PC-9 (cell line): ENCODE data around the gene LRMDA. TPM values are rescaled to one million over a fixed set of nuclear protein-coding genes. Genes with fewer than 3 reads are reported as not detected.

Source experiments
- BruUV-seq: library from RNA; stranded (reverse); fragments of 400-500 nt; replicated peaks from 2 replicates; lab custom pipeline; 2021; lab: Mats Ljungman, UMichigan
- CTCF ChIA-PET: fragments of 300-600 bp; sonication (Branson Sonifier 250); formaldehyde crosslinking; loops from one replicate; lab custom pipeline; 2022; ENCODE audit warnings: antibody characterized with exemption; lab: Charles Lee
- POLR2A ChIA-PET: fragments of 300-600 bp; sonication (Branson Sonifier 250); formaldehyde crosslinking; loops from one replicate; lab custom pipeline; 2022; ENCODE audit warnings: antibody characterized with exemption; ENCODE audit not compliant: unreplicated experiment; lab: Charles Lee
- DNase-seq, 2 experiments: peaks; one replicate each; pipeline versions ENCODE4 v3.0.0 to v3.0.0-alpha.2; 2015 to 2022; ENCODE audit warnings: mixed read lengths in 1 of 2
- H2AFZ ChIP-seq: fragments of 200-600 bp; sonication (generic); 2 replicates; pipeline ENCODE4 v1.8.1; 2017; ENCODE audit warnings: antibody characterized with exemption
- H3F3A ChIP-seq: fragments of 200-600 bp; sonication (generic); 2 replicates; pipeline ENCODE4 v1.8.1; 2017; ENCODE audit warnings: antibody characterized with exemption, mild to moderate bottlenecking, low read depth; ENCODE audit not compliant: insufficient read depth
- H3K27ac ChIP-seq: fragments of 200-600 bp; sonication (generic); 2 replicates; pipeline ENCODE4 v1.6.1; 2016; ENCODE audit warnings: mixed run types
- H3K27me3 ChIP-seq: fragments of 200-600 bp; sonication (generic); 2 replicates; pipeline ENCODE4 v1.6.1; 2016; ENCODE audit warnings: low read depth, mixed run types; ENCODE audit not compliant: insufficient read depth
- H3K36me3 ChIP-seq: fragments of 200-600 bp; sonication (generic); 2 replicates; pipeline ENCODE4 v1.6.1; 2016; ENCODE audit warnings: low read depth, mixed run types
- H3K4me1 ChIP-seq: fragments of 200-600 bp; sonication (generic); replicated peaks from 2 replicates; pipeline ENCODE4 v1.6.1; 2016; ENCODE audit warnings: mixed run types; ENCODE audit not compliant: insufficient read depth
- H3K4me2 ChIP-seq: fragments of 200-600 bp; sonication (generic); 2 replicates; pipeline ENCODE4 v1.6.1; 2017; ENCODE audit warnings: mixed run types
- H3K4me3 ChIP-seq: fragments of 200-600 bp; sonication (generic); 2 replicates; pipeline ENCODE4 v1.6.1; 2016; ENCODE audit warnings: mixed run types
- H3K79me2 ChIP-seq: fragments of 200-600 bp; sonication (generic); 2 replicates; pipeline ENCODE4 v1.6.1; 2017; ENCODE audit warnings: low read depth, mixed run types
- H3K9me2 ChIP-seq: fragments of 200-600 bp; sonication (generic); 2 replicates; pipeline ENCODE4 v1.8.1; 2017; ENCODE audit warnings: mild to moderate bottlenecking; ENCODE audit not compliant: insufficient read depth
- H3K9me3 ChIP-seq: fragments of 200-600 bp; sonication (generic); 2 replicates; pipeline ENCODE4 v1.8.1; 2016; ENCODE audit warnings: low read depth; ENCODE audit not compliant: insufficient read depth
- H4K20me1 ChIP-seq: fragments of 200-600 bp; sonication (generic); 2 replicates; pipeline ENCODE4 v1.8.1; 2017; ENCODE audit not compliant: insufficient read depth
- EZH2 ChIP-seq: fragments of 200-600 bp; sonication (generic); IDR thresholded peaks from 2 replicates; pipeline ENCODE4 v1.8.0; 2017; ENCODE audit warnings: antibody characterized with exemption, low read depth
- intact Hi-C: fragments of 100-400 bp; cut with micrococcal nuclease; formaldehyde crosslinking; loops from one replicate; pipeline ENCODE4 v1.10.0; 2022; ENCODE audit not compliant: unreplicated experiment
- total RNA-seq: library from RNA; stranded (reverse); gene quantifications from 2 replicates; pipeline ENCODE4 v1.2.3, GENCODE V29; 2021
- TF ChIP-seq, protein P1 (sequence below): fragments of 200-600 bp; sonication (generic); conservative IDR thresholded peaks from 2 replicates; pipeline ENCODE4 v1.6.1; 2017; ENCODE audit warnings: mixed run types, antibody characterized with exemption, mild to moderate bottlenecking, moderate library complexity

The LRMDA gene
- total RNA-seq, 1 experiment from 2014 or later: not detected

DNA sequence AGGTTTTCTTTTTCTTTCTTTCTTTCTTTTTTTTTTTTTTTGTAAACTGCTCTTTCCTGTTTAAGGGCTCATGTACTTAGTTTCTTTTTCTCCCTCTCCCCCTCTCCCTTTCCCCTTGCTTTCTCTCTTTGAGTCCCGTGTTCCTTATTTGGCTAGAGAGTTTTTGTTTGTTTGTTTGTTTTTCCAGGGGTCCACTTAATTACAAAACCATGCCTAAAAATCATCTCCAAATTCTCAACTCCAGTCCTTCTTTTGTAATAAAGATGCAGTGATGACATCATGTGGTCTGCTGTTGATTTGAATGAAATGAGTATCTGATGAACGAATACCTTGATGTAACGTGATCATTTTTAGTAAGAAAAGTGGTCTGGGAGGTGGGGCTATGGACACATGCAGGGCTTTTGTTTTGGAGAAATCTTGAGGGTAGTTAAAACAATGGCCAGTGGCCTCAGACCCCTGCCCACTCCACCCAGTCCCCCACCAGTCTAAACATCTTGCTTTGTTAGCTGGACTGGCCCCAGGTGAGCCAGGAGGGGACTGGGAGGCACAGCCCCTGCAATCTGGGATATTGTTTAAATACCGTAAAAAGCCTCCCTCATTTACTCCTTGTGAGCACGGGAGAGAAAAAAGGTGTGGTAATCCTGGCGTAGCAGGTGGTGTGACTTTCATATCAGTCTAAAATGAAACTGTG lies 165.7 kb downstream of the LRMDA start:
- H3K27ac ChIP-seq: no peak overlapping the region
- H3K4me3 ChIP-seq: no peak overlapping the region
- no peak overlapping the region for H3K4me2 ChIP-seq
- BruUV-seq: no TSS peak
- H3K4me1 ChIP-seq: no peaks in the 10 kb centered on the region
- CTCF ChIA-PET: no interaction called here
- H3K9me2 ChIP-seq: no peaks in the 10 kb centered on the region
- no peak for DNase-seq
- no peaks in the 10 kb centered on the region for H3K36me3 ChIP-seq
- intact Hi-C loops: no loop called here
- POLR2A ChIA-PET: no interaction called here
- H3K9me3 ChIP-seq: no peaks in the 10 kb centered on the region
- no peak for TF ChIP-seq EZH2
- TF ChIP-seq, protein P1, sequence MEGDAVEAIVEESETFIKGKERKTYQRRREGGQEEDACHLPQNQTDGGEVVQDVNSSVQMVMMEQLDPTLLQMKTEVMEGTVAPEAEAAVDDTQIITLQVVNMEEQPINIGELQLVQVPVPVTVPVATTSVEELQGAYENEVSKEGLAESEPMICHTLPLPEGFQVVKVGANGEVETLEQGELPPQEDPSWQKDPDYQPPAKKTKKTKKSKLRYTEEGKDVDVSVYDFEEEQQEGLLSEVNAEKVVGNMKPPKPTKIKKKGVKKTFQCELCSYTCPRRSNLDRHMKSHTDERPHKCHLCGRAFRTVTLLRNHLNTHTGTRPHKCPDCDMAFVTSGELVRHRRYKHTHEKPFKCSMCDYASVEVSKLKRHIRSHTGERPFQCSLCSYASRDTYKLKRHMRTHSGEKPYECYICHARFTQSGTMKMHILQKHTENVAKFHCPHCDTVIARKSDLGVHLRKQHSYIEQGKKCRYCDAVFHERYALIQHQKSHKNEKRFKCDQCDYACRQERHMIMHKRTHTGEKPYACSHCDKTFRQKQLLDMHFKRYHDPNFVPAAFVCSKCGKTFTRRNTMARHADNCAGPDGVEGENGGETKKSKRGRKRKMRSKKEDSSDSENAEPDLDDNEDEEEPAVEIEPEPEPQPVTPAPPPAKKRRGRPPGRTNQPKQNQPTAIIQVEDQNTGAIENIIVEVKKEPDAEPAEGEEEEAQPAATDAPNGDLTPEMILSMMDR: no peak
- H3K27me3 ChIP-seq: no peaks in the 10 kb centered on the region
- no peaks in the 10 kb centered on the region for H3K79me2 ChIP-seq
- H4K20me1 ChIP-seq: no peaks in the 10 kb centered on the region
- H2AFZ ChIP-seq: no peak overlapping the region
- no peaks in the 10 kb centered on the region for H3F3A ChIP-seq

- Histone ChIP-seq H3K27me3 (no peaks in the 10 kb centered on the region), H2AFZ (no peak overlapping the region), H3K4me1 (no peaks in the 10 kb centered on the region), H3K36me3 (no peaks in the 10 kb centered on the region), H3K27ac (no peak overlapping the region), H3K9me2 (no peaks in the 10 kb centered on the region), H3K4me3 (no peak overlapping the region), H3K4me2 (no peak overlapping the region), H4K20me1 (no peaks in the 10 kb centered on the region), H3F3A (no peaks in the 10 kb centered on the region), H3K9me3 (no peaks in the 10 kb centered on the region), H3K79me2 (no peaks in the 10 kb centered on the region)
- TF ChIP-seq, protein P1: no peak
- TF ChIP-seq EZH2: no peak
- no peak for DNase-seq
- POLR2A ChIA-PET: no interaction called here
- no TSS peak for BruUV-seq
- CTCF ChIA-PET: no interaction called here
- intact Hi-C loops: no loop called here
Measured at GRCh38 chr10:75597773-75598440, 166.5 kb downstream of the LRMDA start.

DNA sequence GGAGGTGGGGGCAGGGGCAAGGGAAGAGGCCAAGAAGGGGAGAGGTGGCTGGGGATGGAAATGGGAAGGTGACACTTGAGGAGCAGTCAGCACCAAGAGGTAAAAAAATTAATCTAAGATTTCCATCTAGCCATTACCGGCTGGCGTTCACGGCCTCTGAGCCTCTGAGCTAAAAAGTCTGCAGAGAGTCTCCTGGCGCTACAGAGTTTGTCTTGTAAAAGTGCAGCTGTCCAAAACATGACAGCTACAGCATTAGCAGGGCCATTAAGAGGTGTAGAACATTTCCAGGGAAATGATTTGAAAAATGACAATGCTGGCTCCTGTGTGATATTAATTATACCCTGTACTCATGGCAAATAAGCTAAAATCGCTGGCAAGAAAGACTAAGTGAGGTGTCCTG lies 167.6 kb downstream of the LRMDA start:
- Histone ChIP-seq H3K4me2 (no peak overlapping the region), H3K4me1 (no peaks in the 10 kb centered on the region), H3K27ac (no peak overlapping the region), H2AFZ (no peak overlapping the region), H3K9me3 (no peaks in the 10 kb centered on the region), H3F3A (no peaks in the 10 kb centered on the region), H3K4me3 (no peak overlapping the region), H4K20me1 (no peaks in the 10 kb centered on the region), H3K9me2 (no peaks in the 10 kb centered on the region), H3K36me3 (no peaks in the 10 kb centered on the region), H3K79me2 (no peaks in the 10 kb centered on the region), H3K27me3 (no peaks in the 10 kb centered on the region)
- BruUV-seq: no TSS peak
- POLR2A ChIA-PET: no interaction called here
- no peak for DNase-seq
- intact Hi-C loops: no loop called here
- CTCF ChIA-PET: no interaction called here
- TF ChIP-seq, protein P1: no peak
- TF ChIP-seq EZH2: no peak
